ENCODE measurements around the gene ATP2A3.
"Not testable (repeated sequence)": the region's sequence is repeated elsewhere in the genome, so short reads cannot be mapped to it uniquely, and the experiment has no call there.

The ATP2A3 gene

GRCh38 chr17:3964203-3965117 lies at the start of gene ATP2A3:
Gene ATP2A3, minus strand, starts transcription at chr17:3964437. Its CDS starts 146 bp downstream, at chr17:3964291.
- DNase-seq = no peak

- no peak for DNase-seq
These were observed 46.5 kb upstream of the ATP2A3 start for GRCh38 chr17:4010754-4011153.

- DNase-seq = no peak
These were observed 45.0 kb upstream of the ATP2A3 start for GRCh38 chr17:4009186-4009785.

- no peak for DNase-seq
These were observed 44.4 kb upstream of the ATP2A3 start for GRCh38 chr17:4008441-4009185.

- DNase-seq = no peak
These were observed 43.8 kb upstream of the ATP2A3 start for GRCh38 chr17:4008082-4008435.

GRCh38 chr17:4007346-4008081 lies 43.3 kb upstream of the ATP2A3 start:
- DNase-seq = no peak

- no peak for DNase-seq
These were observed 42.5 kb upstream of the ATP2A3 start for GRCh38 chr17:4006745-4007211.

- DNase-seq = no peak
These were observed 41.9 kb upstream of the ATP2A3 start for GRCh38 chr17:4006165-4006589.

- no peak for DNase-seq
These were observed 41.3 kb upstream of the ATP2A3 start for GRCh38 chr17:4005296-4006164.

- no peak for DNase-seq
These were observed 40.5 kb upstream of the ATP2A3 start for GRCh38 chr17:4004517-4005295.

GRCh38 chr17:4003501-4004421 lies 39.5 kb upstream of the ATP2A3 start:
- no peak for DNase-seq

GRCh38 chr17:4003131-4003500 lies 38.9 kb upstream of the ATP2A3 start:
- DNase-seq = no peak

- no peak for DNase-seq
These were observed 36.9 kb upstream of the ATP2A3 start for GRCh38 chr17:4001048-4001590.

GRCh38 chr17:3998436-3998835 lies 34.2 kb upstream of the ATP2A3 start:
- no peak for DNase-seq

GRCh38 chr17:3995067-3995466 lies 30.8 kb upstream of the ATP2A3 start:
- DNase-seq = no peak

GRCh38 chr17:3994221-3994576 lies 30.0 kb upstream of the ATP2A3 start:
- DNase-seq = no peak

- DNase-seq = no peak
These were observed 29.4 kb upstream of the ATP2A3 start for GRCh38 chr17:3993493-3994220.

GRCh38 chr17:3992370-3992769 lies 28.1 kb upstream of the ATP2A3 start:
- DNase-seq = no peak

GRCh38 chr17:3991699-3992098 lies 27.5 kb upstream of the ATP2A3 start:
- not testable (repeated sequence) for DNase-seq

Data from NCI-H446 treated with DMSO at 0.1 percent for 48 hours (cell line).